Epithelial cell of esophagus (primary cell): Measurements from ENCODE around the gene NEK10.

Experiments
- DNase-seq: peaks from one replicate; pipeline ENCODE4 v3.0.0; 2010; ENCODE audit warnings: low read depth
- H3K4me3 ChIP-seq: 2 replicates; pipeline ENCODE4 v1.5.1; 2011; ENCODE audit warnings: mild to moderate bottlenecking, low read length, control low read depth
- CTCF ChIP-seq: IDR thresholded peaks from 2 replicates; pipeline ENCODE4 v1.5.1; 2011; ENCODE audit warnings: low read depth, mild to moderate bottlenecking, low read length, control low read depth, inconsistent platforms; ENCODE audit not compliant: insufficient read depth; ENCODE audit errors: missing control alignments

Gene NEK10

GRCh38 chr3:27349832-27350231, 19.4 kb downstream of the NEK10 start:
- TF ChIP-seq CTCF: no peak
- no peak overlapping the region for H3K4me3 ChIP-seq
- DNase-seq: peak; percentile 76

- no peak overlapping the region for H3K4me3 ChIP-seq
- DNase-seq: peak; percentile 40
- no peak for TF ChIP-seq CTCF
Measured at GRCh38 chr3:27345959-27346865, 23.0 kb downstream of the NEK10 start.

- no peak overlapping the region for H3K4me3 ChIP-seq
- peak; percentile 33 for DNase-seq
- no peak for TF ChIP-seq CTCF
Measured at GRCh38 chr3:27345493-27345892, 23.7 kb downstream of the NEK10 start.

- H3K4me3 ChIP-seq: no peak overlapping the region
- no peak for TF ChIP-seq CTCF
- no peak for DNase-seq
Measured at GRCh38 chr3:27345045-27345444, 24.1 kb downstream of the NEK10 start.

GRCh38 chr3:27344192-27344591, 25.0 kb downstream of the NEK10 start:
- TF ChIP-seq CTCF: no peak
- no peak overlapping the region for H3K4me3 ChIP-seq
- DNase-seq: no peak

- H3K4me3 ChIP-seq: no peak overlapping the region
- no peak for TF ChIP-seq CTCF
- no peak for DNase-seq
Measured at GRCh38 chr3:27342267-27342666, 26.9 kb downstream of the NEK10 start.

GRCh38 chr3:27340534-27340933, 28.6 kb downstream of the NEK10 start:
- no peak overlapping the region for H3K4me3 ChIP-seq
- TF ChIP-seq CTCF: no peak
- DNase-seq: no peak
